ENCODE measurements around the gene HMGB3.
"Not testable (repeated sequence)": the region's sequence is repeated elsewhere in the genome, so short reads cannot be mapped to it uniquely, and the experiment has no call there.

Gene HMGB3

GRCh38 chrX:150984169-150984824, 1.2 kb downstream of the HMGB3 start:
- TF ChIP-seq CTCF (IDR thresholded peaks at IDR 0.05; ENCODE audit: low read depth, low read length, missing control alignments) = no peak
- H3K4me3 ChIP-seq (ENCODE audit: low read depth, low read length) = peak overlapping the region; percentile 61
- no peak for DNase-seq (ENCODE audit: low read depth)

DNA sequence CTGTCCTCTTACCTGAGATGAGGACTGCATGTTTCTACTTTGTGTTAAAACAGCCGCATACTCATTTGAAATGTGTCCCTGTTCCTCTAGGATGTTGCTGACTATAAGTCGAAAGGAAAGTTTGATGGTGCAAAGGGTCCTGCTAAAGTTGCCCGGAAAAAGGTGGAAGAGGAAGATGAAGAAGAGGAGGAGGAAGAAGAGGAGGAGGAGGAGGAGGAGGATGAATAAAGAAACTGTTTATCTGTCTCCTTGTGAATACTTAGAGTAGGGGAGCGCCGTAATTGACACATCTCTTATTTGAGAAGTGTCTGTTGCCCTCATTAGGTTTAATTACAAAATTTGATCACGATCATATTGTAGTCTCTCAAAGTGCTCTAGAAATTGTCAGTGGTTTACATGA, 4.6 kb downstream of the HMGB3 start:
- not testable (repeated sequence) for H3K4me3 ChIP-seq (ENCODE audit: low read depth, low read length); DNase-seq (ENCODE audit: low read depth)

GRCh38 chrX:150989420-150989819, 6.3 kb downstream of the HMGB3 start:
- H3K4me3 ChIP-seq (ENCODE audit: low read depth, low read length) = no peak overlapping the region
- no peak for DNase-seq (ENCODE audit: low read depth)
- no peak for TF ChIP-seq CTCF (IDR thresholded peaks at IDR 0.05; ENCODE audit: low read depth, low read length, missing control alignments)

GRCh38 chrX:150990910-150991309, 7.8 kb downstream of the HMGB3 start:
- H3K4me3 ChIP-seq (ENCODE audit: low read depth, low read length) = no peak overlapping the region
- no peak for TF ChIP-seq CTCF (IDR thresholded peaks at IDR 0.05; ENCODE audit: low read depth, low read length, missing control alignments)
- no peak for DNase-seq (ENCODE audit: low read depth)

- DNase-seq (ENCODE audit: low read depth) = no peak
- H3K4me3 ChIP-seq (ENCODE audit: low read depth, low read length) = no peak overlapping the region
- no peak for TF ChIP-seq CTCF (IDR thresholded peaks at IDR 0.05; ENCODE audit: low read depth, low read length, missing control alignments)
Measured at GRCh38 chrX:151000861-151001331, 17.8 kb downstream of the HMGB3 start.

GRCh38 chrX:151004085-151004484, 20.9 kb downstream of the HMGB3 start:
- peak; percentile 29 for TF ChIP-seq CTCF (IDR thresholded peaks at IDR 0.05; ENCODE audit: low read depth, low read length, missing control alignments)
- no peak for DNase-seq (ENCODE audit: low read depth)
- no peak overlapping the region for H3K4me3 ChIP-seq (ENCODE audit: low read depth, low read length)

DNA sequence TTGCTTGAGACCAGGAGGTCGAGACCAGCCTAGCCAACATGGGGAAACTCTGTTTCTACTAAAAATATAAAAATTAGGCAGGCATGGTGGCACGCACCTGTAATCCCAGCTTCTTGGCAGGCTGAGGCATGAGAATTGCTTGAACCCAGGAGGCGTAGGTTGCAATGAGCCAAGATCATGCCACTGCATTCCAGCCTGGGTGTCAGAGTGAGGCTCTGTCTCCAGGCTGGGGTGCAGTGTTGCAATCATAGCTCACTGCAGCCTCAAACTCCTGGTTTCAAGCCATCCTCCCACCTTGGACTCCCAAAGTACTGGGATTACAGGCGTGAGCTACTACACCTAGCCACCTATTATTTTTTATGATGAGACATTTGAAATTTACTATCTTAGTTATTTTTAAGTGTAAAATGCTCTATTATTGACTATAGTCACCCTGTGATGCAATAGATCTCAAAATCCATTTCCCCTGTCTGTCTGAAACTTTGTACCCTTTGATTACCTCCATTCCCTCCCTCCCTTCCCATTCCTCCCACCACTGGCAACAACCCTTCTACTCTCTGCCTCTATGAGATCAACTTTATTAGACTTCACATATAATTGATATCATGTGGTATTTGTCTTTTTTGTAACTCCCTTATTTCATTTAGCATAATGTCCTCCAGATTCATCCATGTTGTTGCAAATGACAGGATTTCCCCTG, 23.4 kb downstream of the HMGB3 start:
- no peak for TF ChIP-seq CTCF (IDR thresholded peaks at IDR 0.05; ENCODE audit: low read depth, low read length, missing control alignments)
- DNase-seq (ENCODE audit: low read depth) = no peak
- H3K4me3 ChIP-seq (ENCODE audit: low read depth, low read length) = no peak overlapping the region
